ENCODE data around the gene MEGF6. TPM values are rescaled to one million over a fixed set of nuclear protein-coding genes. Genes with fewer than 3 reads are reported as not detected.

The MEGF6 gene
- total RNA-seq, 1 donor from 2014 or later, result 10.9 TPM

DNA sequence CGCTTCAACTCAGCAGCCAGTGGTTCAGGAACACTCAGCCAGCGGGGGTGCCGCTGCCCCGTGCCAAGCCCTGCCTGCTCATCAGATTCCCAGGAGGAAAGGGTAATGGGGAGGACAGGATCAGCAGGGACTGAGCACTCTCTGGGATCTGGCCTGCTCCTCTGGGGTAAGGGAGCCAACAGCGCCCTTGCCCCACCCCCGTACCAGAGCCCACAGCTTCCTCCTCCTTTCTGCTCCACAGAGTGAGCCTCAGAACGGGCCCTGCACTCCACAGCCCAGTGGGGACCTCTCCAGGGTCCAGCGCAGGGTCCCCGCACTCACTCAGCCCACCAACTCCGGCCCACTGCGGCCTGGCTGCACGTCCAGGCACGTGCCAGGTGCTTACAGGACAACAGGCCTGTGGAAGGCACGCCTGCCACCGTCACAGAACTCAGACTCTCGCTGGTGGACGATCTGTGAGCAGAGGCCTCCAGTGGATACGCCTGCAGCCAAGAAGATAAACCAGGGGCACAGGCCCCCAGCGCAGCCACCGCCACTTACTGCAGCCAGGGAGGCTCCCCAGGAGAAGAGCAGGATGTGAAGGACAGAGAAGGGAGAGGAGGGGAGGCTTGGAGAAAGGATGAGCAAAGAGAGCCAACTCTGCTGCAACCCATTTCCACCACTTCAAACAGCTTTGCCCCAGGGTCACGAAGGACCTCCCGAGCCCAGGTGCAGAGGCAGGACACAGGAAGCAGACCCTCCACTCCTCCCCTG lies 2.1 kb downstream of the MEGF6 start:
- Mint-ChIP-seq H3K4me1 (peaks cover 10% of the 10 kb centered on the region), H3K4me3 (no peak overlapping the region), H3K9me3 (no peaks in the 10 kb centered on the region), H3K36me3 (ENCODE audit: low read depth) (no peaks in the 10 kb centered on the region), H3K27ac (no peak overlapping the region), H3K27me3 (peaks cover 32% of the 10 kb centered on the region)
- CTCF ChIA-PET, result no interaction called here
- intact Hi-C loops (cut with micrococcal nuclease), result no loop called here
- POLR2A ChIA-PET, result no interaction called here
- ATAC-seq (ENCODE audit: low read depth) (no peak), DNase-seq (no peak)
- TF ChIP-seq, protein P1, sequence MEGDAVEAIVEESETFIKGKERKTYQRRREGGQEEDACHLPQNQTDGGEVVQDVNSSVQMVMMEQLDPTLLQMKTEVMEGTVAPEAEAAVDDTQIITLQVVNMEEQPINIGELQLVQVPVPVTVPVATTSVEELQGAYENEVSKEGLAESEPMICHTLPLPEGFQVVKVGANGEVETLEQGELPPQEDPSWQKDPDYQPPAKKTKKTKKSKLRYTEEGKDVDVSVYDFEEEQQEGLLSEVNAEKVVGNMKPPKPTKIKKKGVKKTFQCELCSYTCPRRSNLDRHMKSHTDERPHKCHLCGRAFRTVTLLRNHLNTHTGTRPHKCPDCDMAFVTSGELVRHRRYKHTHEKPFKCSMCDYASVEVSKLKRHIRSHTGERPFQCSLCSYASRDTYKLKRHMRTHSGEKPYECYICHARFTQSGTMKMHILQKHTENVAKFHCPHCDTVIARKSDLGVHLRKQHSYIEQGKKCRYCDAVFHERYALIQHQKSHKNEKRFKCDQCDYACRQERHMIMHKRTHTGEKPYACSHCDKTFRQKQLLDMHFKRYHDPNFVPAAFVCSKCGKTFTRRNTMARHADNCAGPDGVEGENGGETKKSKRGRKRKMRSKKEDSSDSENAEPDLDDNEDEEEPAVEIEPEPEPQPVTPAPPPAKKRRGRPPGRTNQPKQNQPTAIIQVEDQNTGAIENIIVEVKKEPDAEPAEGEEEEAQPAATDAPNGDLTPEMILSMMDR (IDR thresholded peaks at IDR 0.05), result no peak

GRCh38 chr1:3608154-3608553 lies 3.2 kb downstream of the MEGF6 start:
- ChIA-PET POLR2A (no interaction called here), CTCF (no interaction called here)
- TF ChIP-seq, protein P1 (IDR thresholded peaks at IDR 0.05), result no peak
- peaks cover 10% of the 10 kb centered on the region for H3K4me1 Mint-ChIP-seq
- intact Hi-C loops (cut with micrococcal nuclease), result no loop called here
- no peaks in the 10 kb centered on the region for H3K36me3 Mint-ChIP-seq (ENCODE audit: low read depth)
- no peaks in the 10 kb centered on the region for H3K9me3 Mint-ChIP-seq
- H3K27me3 Mint-ChIP-seq, result peaks cover 22% of the 10 kb centered on the region
- H3K27ac Mint-ChIP-seq, result no peak overlapping the region
- no peak for DNase-seq
- no peak overlapping the region for H3K4me3 Mint-ChIP-seq
- ATAC-seq (ENCODE audit: low read depth), result no peak

DNA sequence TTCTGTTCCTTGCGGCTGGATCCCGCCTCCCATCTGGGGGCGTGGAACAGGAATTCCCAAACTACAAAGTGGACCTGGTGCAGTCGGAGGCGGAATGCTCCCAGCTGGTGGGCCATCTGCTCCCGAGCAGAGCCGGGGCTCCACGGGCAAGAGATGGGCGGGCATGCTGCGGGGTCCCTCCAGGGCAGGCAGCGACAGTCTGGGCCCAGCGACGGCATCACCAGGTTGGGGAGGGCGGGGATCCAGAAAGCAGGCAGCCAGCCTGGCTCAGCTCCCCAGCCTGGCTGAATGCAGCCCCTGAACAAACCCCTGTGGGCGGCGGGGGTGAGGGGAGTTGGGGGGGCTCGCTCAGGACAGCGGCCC lies 3.6 kb downstream of the MEGF6 start:
- Mint-ChIP-seq H3K27ac (no peak overlapping the region), H3K4me1 (peaks cover 10% of the 10 kb centered on the region), H3K27me3 (peaks cover 19% of the 10 kb centered on the region), H3K4me3 (no peak overlapping the region), H3K9me3 (no peaks in the 10 kb centered on the region), H3K36me3 (ENCODE audit: low read depth) (no peaks in the 10 kb centered on the region)
- TF ChIP-seq, protein P1 (IDR thresholded peaks at IDR 0.05), result no peak
- intact Hi-C loops (cut with micrococcal nuclease), result no loop called here
- DNase-seq (no peak), ATAC-seq (ENCODE audit: low read depth) (no peak)
- ChIA-PET POLR2A (no interaction called here), CTCF (no interaction called here)

DNA sequence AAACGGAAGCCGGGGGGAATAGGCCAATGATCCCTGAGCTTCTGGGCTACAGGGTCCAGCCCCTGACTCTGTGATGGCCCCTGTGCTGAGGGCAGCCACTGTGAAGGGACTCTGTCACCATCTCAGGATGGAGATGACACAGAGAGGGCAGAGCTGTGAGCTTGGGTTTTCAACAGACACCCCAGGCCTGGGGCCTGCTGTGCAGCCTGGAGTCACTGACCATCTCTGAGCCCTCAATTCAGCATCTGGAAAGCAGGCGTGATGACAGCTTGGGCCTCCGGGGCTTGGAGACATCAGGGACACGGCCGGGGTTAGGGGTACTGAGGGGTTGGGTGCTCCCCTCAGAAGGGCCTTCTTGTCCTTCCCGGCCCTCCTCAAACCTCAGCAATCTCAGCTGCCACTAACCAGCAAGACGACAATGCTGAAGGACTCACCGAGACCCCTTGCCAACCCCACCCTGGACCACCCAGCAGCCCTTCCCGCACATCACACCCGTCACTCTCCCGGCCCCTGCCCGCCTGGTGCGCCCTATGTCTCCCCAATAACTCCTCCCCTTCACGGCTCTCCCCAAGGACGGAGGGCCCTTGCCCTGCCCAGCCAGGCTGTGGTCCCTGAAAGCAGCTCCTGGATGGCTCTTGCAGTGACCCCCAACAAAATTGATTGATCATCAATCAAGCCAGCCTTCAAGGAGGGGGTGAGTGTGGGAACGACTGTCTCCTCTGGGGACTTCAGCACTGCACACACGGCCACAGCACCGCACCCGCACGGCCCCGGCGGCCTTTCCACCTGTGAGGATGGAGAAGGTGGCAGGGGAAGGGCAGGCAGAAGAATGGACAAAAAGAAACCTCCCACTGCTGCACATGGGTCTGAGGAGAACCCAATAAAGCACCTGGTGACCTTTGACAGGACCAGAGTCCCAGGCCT lies 4.3 kb downstream of the MEGF6 start:
- TF ChIP-seq, protein P1 (IDR thresholded peaks at IDR 0.05), result no peak
- Mint-ChIP-seq H3K9me3 (no peaks in the 10 kb centered on the region), H3K4me3 (no peak overlapping the region), H3K36me3 (ENCODE audit: low read depth) (no peaks in the 10 kb centered on the region), H3K4me1 (peaks cover 9% of the 10 kb centered on the region), H3K27me3 (peaks cover 15% of the 10 kb centered on the region), H3K27ac (no peak overlapping the region)
- intact Hi-C loops (cut with micrococcal nuclease), result no loop called here
- ChIA-PET POLR2A (no interaction called here), CTCF (no interaction called here)
- ATAC-seq (ENCODE audit: low read depth) (no peak), DNase-seq (no peak)

Measured in activated B cell treated with CpG ODN at 0.5 μM for 24 hours (primary cell).